NT2/D1 (cell line): Measurements from ENCODE around the gene FOCAD.

Experiments used
- DNase-seq: peaks from one replicate; pipeline ENCODE4 v3.0.0-alpha.2; 2011; ENCODE audit warnings: low read depth, low spot score
- H3K27me3 ChIP-seq: 2 replicates; pipeline ENCODE4 v1.6.0; 2011; ENCODE audit warnings: mild to moderate bottlenecking; ENCODE audit not compliant: insufficient read length, insufficient read depth
- H3K36me3 ChIP-seq: 2 replicates; pipeline ENCODE4 v1.6.1; 2011; ENCODE audit warnings: mild to moderate bottlenecking, low read length, mixed read lengths; ENCODE audit not compliant: insufficient read depth, insufficient read length
- H3K4me1 ChIP-seq: 2 replicates; pipeline ENCODE4 v1.5.1; 2011; ENCODE audit not compliant: insufficient read depth, insufficient read length
- H3K4me3 ChIP-seq: 2 replicates; pipeline ENCODE4 v1.5.1; 2011; ENCODE audit warnings: low read depth; ENCODE audit not compliant: insufficient read length
- H3K9ac ChIP-seq: 2 replicates; pipeline ENCODE4 v1.6.0; 2011; ENCODE audit warnings: low read depth; ENCODE audit not compliant: insufficient read length
- H3K9me3 ChIP-seq: 2 replicates; pipeline ENCODE4 v1.5.1; 2011; ENCODE audit warnings: mild to moderate bottlenecking, low read length; ENCODE audit not compliant: insufficient read depth
- SUZ12 ChIP-seq: IDR thresholded peaks from 2 replicates; pipeline ENCODE4 v1.6.1; 2011; ENCODE audit not compliant: insufficient read length, insufficient read depth; ENCODE audit errors: extremely low read depth
- YY1 ChIP-seq: IDR thresholded peaks from 2 replicates; pipeline ENCODE4 v1.6.1; 2011; ENCODE audit not compliant: insufficient read length, insufficient read depth
- ZNF274 ChIP-seq: IDR thresholded peaks from 2 replicates; pipeline ENCODE4 v1.6.1; 2011; ENCODE audit warnings: mild to moderate bottlenecking, low read depth, low read length

Gene FOCAD

DNA sequence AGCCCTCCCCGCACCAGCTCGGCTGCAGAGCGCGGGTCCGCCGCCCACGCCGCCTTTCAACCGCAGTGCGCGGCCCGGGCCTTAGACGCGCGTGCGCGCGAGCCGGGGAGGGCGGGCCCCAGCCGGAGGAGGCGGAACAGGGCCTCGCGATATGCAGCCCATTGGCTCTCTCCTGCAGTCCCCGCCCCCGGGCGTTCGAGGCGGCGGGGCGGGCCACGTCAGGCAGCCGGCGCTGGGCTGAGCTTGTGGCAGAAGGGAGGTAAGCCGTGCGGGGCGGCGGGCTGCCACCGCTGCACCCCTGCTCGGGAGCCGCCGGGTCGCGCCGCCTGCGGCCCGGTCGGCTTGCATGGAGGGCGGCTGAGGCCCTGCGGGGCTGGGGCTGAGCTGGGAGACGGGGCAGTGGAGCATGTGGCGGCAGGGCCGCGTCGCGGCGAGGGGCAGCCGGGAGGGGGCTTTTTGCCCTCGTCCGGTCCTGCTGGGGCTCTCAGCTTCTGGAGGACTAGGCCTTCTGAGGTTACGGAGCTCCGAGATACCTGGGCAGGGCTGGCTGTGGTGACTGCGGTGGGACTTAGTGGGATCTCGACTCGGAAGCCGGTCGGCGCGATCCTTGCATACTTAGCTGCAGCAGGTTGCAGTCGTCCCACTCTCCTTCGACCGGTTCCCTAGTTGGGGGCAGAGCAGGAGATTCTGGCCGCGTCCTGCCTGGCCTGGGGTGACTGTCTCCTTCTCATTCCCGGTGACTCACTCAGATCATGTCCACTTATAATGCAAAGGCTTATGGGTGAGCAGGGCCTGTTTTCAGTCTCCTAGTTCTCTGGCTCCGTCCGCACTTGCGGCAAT, at the start of gene FOCAD:
FOCAD (plus strand) TSS at position 225 of the 840 bp plus-strand sequence. CDS start 31,095 bp downstream, outside the sequence.
- Histone ChIP-seq H3K4me3 (peak within 1 kb of the TSS; percentile 77), H3K4me1 (no peaks in the 10 kb centered on the region), H3K27me3 (no peaks in the 10 kb centered on the region), H3K36me3 (peaks cover 2% of the 10 kb centered on the region), H3K9ac (peak within 1 kb of the TSS; percentile 97), H3K9me3 (no peaks in the 10 kb centered on the region)
- no peak for TF ChIP-seq SUZ12
- TF ChIP-seq ZNF274: no peak
- TF ChIP-seq YY1: no peak
- peak; percentile 95 for DNase-seq

DNA sequence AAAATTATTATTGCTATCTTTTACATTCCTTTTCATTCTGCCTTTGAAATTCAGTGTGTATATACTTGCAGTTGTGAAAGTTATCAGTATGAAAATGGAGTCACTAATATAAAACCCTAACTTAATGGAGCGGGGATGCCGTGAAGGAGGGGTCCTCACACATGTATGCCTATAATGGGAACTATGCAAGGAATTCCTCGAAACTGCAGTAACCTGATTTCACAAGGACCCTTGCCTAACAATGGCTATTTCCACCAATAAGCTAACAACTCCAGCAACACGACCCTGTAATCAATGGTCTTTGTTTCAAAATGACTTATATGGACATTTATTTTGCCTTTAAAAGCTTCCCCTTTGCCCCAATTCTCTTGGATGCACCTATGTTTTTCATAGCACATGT, 49.2 kb upstream of the FOCAD start:
- DNase-seq: no peak
- Histone ChIP-seq H3K4me3 (no peak overlapping the region), H3K9ac (no peak overlapping the region), H3K9me3 (no peaks in the 10 kb centered on the region), H3K36me3 (no peaks in the 10 kb centered on the region), H3K27me3 (no peaks in the 10 kb centered on the region), H3K4me1 (no peaks in the 10 kb centered on the region)
- TF ChIP-seq YY1 (no peak), ZNF274 (no peak), SUZ12 (no peak)

DNA sequence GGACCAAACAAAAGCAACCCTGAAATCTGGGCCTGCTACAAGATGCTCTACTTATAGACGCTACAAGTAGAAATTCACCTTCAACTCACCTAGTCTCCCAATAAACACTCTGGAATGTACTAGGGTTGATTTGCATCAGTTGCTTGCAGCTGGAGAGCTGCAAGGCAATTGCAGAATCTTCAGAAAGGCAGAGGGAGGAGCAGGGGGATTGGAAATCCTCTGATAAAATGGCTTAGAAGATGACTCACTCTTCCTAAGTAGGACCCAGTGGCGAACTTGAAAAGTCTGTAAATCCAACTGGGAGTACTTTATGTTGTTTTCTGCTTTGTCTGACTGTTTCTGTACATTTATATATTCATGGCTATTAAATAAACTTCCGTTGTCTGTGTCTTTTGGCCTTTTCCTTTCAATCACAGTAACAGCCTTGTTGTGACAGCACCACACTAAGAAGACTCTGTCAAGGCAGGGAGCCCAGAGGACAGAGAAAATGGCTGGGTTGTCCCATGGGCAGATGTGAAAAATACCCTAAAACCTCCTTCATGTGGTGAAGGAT, 47.1 kb upstream of the FOCAD start:
- Histone ChIP-seq H3K9ac (no peak overlapping the region), H3K4me3 (no peak overlapping the region), H3K9me3 (no peaks in the 10 kb centered on the region), H3K36me3 (no peaks in the 10 kb centered on the region), H3K4me1 (no peaks in the 10 kb centered on the region), H3K27me3 (no peaks in the 10 kb centered on the region)
- no peak for DNase-seq
- TF ChIP-seq SUZ12 (no peak), YY1 (no peak), ZNF274 (no peak)

DNA sequence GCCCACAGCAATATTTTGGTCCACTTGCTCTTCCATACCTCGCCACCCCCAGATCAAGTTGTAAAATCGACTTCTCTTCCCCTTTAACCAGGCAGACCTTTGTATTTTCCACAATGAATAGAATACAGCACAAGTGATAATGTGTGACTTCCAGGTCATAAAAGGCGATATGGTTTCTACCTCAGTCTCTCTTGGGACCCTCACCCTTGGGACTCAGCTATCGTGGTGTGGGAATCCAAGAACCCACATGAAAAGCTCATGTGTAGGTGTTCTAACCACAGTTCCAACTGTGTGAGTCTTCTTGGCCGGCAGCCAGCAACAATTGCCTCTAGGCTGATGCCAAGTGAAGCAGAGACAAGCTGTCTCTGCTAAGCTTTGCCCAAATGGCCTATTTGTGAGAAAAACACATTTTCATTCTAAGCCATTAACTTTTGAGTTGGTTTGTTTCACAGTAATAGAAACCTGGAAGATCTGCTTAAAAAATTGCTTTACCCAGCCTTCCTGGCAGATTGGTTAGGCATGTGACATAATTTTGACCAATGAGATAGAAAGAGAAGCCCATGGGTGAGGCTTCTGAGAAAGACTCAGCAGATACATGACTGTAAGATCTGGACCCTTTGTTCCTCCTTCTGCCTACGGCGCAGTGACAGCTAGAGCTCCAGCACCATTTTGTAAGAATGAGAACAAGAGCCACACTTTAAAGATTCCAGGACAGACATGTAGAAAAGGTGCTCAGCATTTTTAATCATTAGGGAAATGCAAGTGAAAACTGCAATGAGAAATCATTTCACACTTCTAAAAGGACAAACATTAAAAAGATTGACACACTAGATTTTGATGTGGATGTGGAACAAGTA, 43.5 kb upstream of the FOCAD start:
- TF ChIP-seq ZNF274 (no peak), YY1 (no peak), SUZ12 (no peak)
- Histone ChIP-seq H3K9ac (no peak overlapping the region), H3K4me1 (no peaks in the 10 kb centered on the region), H3K9me3 (no peaks in the 10 kb centered on the region), H3K4me3 (no peak overlapping the region), H3K36me3 (no peaks in the 10 kb centered on the region), H3K27me3 (no peaks in the 10 kb centered on the region)
- no peak for DNase-seq

- no peaks in the 10 kb centered on the region for H3K36me3 ChIP-seq
- no peak overlapping the region for H3K9ac ChIP-seq
- no peaks in the 10 kb centered on the region for H3K27me3 ChIP-seq
- H3K4me3 ChIP-seq: no peak overlapping the region
- no peaks in the 10 kb centered on the region for H3K9me3 ChIP-seq
- no peak for TF ChIP-seq ZNF274
- no peak for TF ChIP-seq YY1
- no peak for TF ChIP-seq SUZ12
- H3K4me1 ChIP-seq: no peaks in the 10 kb centered on the region
- no peak for DNase-seq
Measured at GRCh38 chr9:20642045-20642444, 42.0 kb upstream of the FOCAD start.

- TF ChIP-seq YY1 (no peak), SUZ12 (no peak), ZNF274 (no peak)
- Histone ChIP-seq H3K27me3 (no peaks in the 10 kb centered on the region), H3K9ac (no peak overlapping the region), H3K4me3 (no peak overlapping the region), H3K36me3 (no peaks in the 10 kb centered on the region), H3K9me3 (no peaks in the 10 kb centered on the region), H3K4me1 (no peaks in the 10 kb centered on the region)
- no peak for DNase-seq
Measured at GRCh38 chr9:20643660-20644059, 40.4 kb upstream of the FOCAD start.
